Measurements from ENCODE around the gene CNBP. TPM values are rescaled to one million over a fixed set of nuclear protein-coding genes. Genes with fewer than 3 reads are reported as not detected.

Gene CNBP
- total and polyA plus RNA-seq, 2 of the 13 experiments (the other 11 are each of a cell fraction or from before 2014, with no cell fraction given): 282 to 354 TPM

DNA sequence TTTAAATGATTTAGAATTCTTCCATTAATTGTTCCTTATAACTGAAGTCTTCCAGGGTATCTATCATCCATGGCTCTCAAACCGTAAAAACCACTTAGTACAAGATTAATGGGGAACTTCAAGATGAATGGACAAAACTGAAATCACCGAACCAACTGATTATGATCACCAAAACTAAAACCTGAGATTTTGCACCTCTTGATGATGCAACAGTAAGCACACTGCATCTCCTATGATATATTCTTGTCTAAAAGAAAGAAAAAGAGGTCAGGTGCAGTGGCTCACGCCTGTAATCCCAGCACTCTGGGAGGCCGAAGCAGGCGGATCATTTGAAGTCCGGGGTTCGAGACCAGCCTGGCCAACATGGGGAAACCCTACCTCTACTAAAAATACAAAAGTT lies 19.2 kb downstream of the CNBP start:
- H3K9me3 ChIP-seq (ENCODE audit: low read length): no peaks in the 10 kb centered on the region
- ATAC-seq (no peak), FAIRE-seq (no peak), DNase-seq (ENCODE audit: low spot score) (no peak)
- no peaks in the 10 kb centered on the region; a peak in 1 of 5 replicates for H3K27me3 ChIP-seq (ENCODE audit: control insufficient read depth in 1 of 2, insufficient read depth in 2 of 2, low read length in 2 of 2)
- TF ChIP-seq AGO2 (optimal IDR thresholded peaks at IDR 0.05; ENCODE audit: low read depth, low read length) (peak; percentile 15), CEBPB (IDR thresholded peaks at IDR 0.05; ENCODE audit: borderline replicate concordance, low read depth, low read length) (peak; percentile 29; the same call in 1 of the 2 replicates), ZBTB49 (CRISPR knock-in tag; IDR thresholded peaks at IDR 0.05; ENCODE audit: borderline replicate concordance) (no peak)
- H3K4me2 ChIP-seq (ENCODE audit: low read depth, low read length): no peak overlapping the region
- no peak overlapping the region for H2AFZ ChIP-seq (ENCODE audit: low read length)
- H3K79me2 ChIP-seq (ENCODE audit: insufficient read depth, low read length): peaks cover 12% of the 10 kb centered on the region
- H4K20me1 ChIP-seq (ENCODE audit: insufficient read depth, low read length): no peaks in the 10 kb centered on the region
- 96% methylated on average over 7 of the region's 7 CpGs for WGBS (ENCODE audit: low lambda C conversion rate)
- in situ Hi-C loops (cut with HindIII; ENCODE audit: extremely low pct_ligation_motif_present, low pct_unique_long_range_greater_than_20kb) (no loop called here), intact Hi-C loops (cut with micrococcal nuclease; ENCODE audit: unreplicated experiment) (no loop called here)
- peaks cover 6 to 26% of the 10 kb centered on the region in 2 experiments; a peak in 3 of 5 replicates for H3K36me3 ChIP-seq (replicated peaks in 1 of 2; ENCODE audit: control insufficient read depth in 1 of 2, insufficient read depth in 2 of 2, low read length in 2 of 2)
- H3K9ac ChIP-seq (ENCODE audit: insufficient read depth, low read depth, low read length): no peak overlapping the region
- ChIA-PET CTCF (ENCODE audit: low intra/inter-chr PET ratio, low total read pairs) (no interaction called here), POLR2A (no interaction called here)
- no peak overlapping the region for H3K4me3 ChIP-seq (replicated peaks in 1 of 3; ENCODE audit: insufficient read depth in 1 of 3, low read depth in 2 of 3, low read length in 3 of 3)
- BruUV-seq (replicated peaks): no TSS peak
- peaks cover 16% of the 10 kb centered on the region for H3K4me1 ChIP-seq (ENCODE audit: insufficient read depth, low read length)
- H3K27ac ChIP-seq (ENCODE audit: extremely low read length, insufficient read depth, low read length): no peak overlapping the region

Data from HepG2 (cell line).